NCI-H2227 (cell line): ENCODE data around the gene YPEL5.

Source experiments
- DNase-seq: peaks from one replicate; lab custom pipeline; 2025; ENCODE audit not compliant: unreplicated experiment; lab: John Stamatoyannopoulos, UW

Gene YPEL5

GRCh38 chr2:30201990-30202389, 55.2 kb downstream of the YPEL5 start:
- no peak for DNase-seq

GRCh38 chr2:30203156-30203555, 56.3 kb downstream of the YPEL5 start:
- DNase-seq = no peak

- DNase-seq = no peak
Measured at GRCh38 chr2:30204281-30204680, 57.5 kb downstream of the YPEL5 start.

GRCh38 chr2:30205456-30205855, 58.6 kb downstream of the YPEL5 start:
- DNase-seq = no peak

- DNase-seq = peak; percentile 7
Measured at GRCh38 chr2:30206461-30207430, 59.9 kb downstream of the YPEL5 start.

GRCh38 chr2:30208453-30208852, 61.6 kb downstream of the YPEL5 start:
- peak; percentile 65 for DNase-seq

- no peak for DNase-seq
Measured at GRCh38 chr2:30209227-30209626, 62.4 kb downstream of the YPEL5 start.
